Adrenal gland (tissue), 5 donors: ENCODE measurements around the gene CREB5.

ENCODE experiments used
- POLR2A ChIP-seq, 2 donors: fragments of 450-650 bp; IDR thresholded peaks; one replicate each; pipeline ENCODE4 v1.6.1; 2017; ENCODE audit warnings: antibody characterized with exemption in 2 of 2, mild to moderate bottlenecking in 2 of 2, moderate library complexity in 1 of 2
- TF ChIP-seq, protein P1 (sequence below), 6 experiments: fragments of 450-650 bp in 4 of 6; fragments of 200-600 bp in 2 of 6; sonication (generic) in 1 of 6; IDR thresholded peaks; 1 replicate in 5 of 6; 2 replicates in 1 of 6; pipeline versions ENCODE4 v1.5.1 to v1.8.0; 2016 to 2021; ENCODE audit warnings: antibody characterized with exemption in 6 of 6, mild to moderate bottlenecking in 2 of 6, moderate library complexity in 1 of 6
- donor health status: DM: no; HTN: no; CAD: no.

DNA sequence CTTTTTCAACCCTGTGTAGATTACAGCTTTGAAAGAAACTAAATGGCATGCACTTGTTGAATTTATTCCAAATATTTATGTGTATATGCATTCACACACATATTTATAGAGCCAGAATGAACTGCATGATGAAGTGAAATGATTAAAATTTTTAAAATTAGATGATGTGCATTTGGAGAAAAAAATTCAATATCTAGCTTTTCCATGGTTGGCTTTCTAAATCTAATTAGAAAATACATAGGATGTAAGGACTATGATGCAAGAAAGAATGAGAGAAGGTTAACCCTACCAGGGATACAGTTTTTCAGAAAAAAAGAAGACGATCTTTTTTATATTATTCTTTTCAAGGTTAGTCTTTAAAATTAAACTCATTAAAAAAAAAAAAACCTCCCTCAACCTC lies 341.3 kb downstream of the CREB5 start:
- TF ChIP-seq, protein P1, sequence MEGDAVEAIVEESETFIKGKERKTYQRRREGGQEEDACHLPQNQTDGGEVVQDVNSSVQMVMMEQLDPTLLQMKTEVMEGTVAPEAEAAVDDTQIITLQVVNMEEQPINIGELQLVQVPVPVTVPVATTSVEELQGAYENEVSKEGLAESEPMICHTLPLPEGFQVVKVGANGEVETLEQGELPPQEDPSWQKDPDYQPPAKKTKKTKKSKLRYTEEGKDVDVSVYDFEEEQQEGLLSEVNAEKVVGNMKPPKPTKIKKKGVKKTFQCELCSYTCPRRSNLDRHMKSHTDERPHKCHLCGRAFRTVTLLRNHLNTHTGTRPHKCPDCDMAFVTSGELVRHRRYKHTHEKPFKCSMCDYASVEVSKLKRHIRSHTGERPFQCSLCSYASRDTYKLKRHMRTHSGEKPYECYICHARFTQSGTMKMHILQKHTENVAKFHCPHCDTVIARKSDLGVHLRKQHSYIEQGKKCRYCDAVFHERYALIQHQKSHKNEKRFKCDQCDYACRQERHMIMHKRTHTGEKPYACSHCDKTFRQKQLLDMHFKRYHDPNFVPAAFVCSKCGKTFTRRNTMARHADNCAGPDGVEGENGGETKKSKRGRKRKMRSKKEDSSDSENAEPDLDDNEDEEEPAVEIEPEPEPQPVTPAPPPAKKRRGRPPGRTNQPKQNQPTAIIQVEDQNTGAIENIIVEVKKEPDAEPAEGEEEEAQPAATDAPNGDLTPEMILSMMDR (IDR thresholded peaks at IDR 0.05) = no peak
- TF ChIP-seq POLR2A (IDR thresholded peaks at IDR 0.05) = no peak
